H1 (cell line): ENCODE data around the gene FBXO8. TPM values are rescaled to one million over a fixed set of nuclear protein-coding genes. Genes with fewer than 3 reads are reported as not detected.

Experiments used
- CTCF ChIA-PET: fragments of 300-600 bp; sonication (Branson Sonifier 250); formaldehyde crosslinking; loops from one replicate; lab custom pipeline; 2021; ENCODE audit not compliant: partially characterized antibody; lab: Charles Lee
- POLR2A ChIA-PET: fragments of 300-600 bp; sonication (Branson Sonifier 250); formaldehyde crosslinking; loops from one replicate; lab custom pipeline; 2021; ENCODE audit warnings: inconsistent platforms; ENCODE audit not compliant: partially characterized antibody; lab: Charles Lee
- DNase-seq, 2 experiments: peaks; one replicate each; pipeline versions ENCODE4 v3.0.0 to v3.0.0-alpha.2; 2010 to 2022; ENCODE audit warnings: low spot score in 2 of 2, low read depth in 1 of 2, mixed read lengths in 1 of 2
- FAIRE-seq: peaks from 2 replicates; lab custom pipeline; 2011; peaks lifted over from hg19 to GRCh38; lab: Jason Lieb, UNC
- H2AFZ ChIP-seq: 2 replicates; pipeline ENCODE4 v1.8.1; 2012; ENCODE audit warnings: low read length, inconsistent platforms
- H2AK5ac ChIP-seq: 2 replicates; pipeline ENCODE4 v1.6.1; 2013; ENCODE audit warnings: low read depth, low read length
- H2BK120ac ChIP-seq: replicated peaks from 2 replicates; pipeline ENCODE3; 2013; ENCODE audit warnings: low read depth, low read length, inconsistent platforms
- H2BK12ac ChIP-seq: 2 replicates; pipeline ENCODE4 v1.6.1; 2013; ENCODE audit warnings: low read depth, low read length
- H2BK15ac ChIP-seq: 2 replicates; pipeline ENCODE4 v1.6.1; 2013; ENCODE audit warnings: low read length
- H2BK20ac ChIP-seq: 2 replicates; pipeline ENCODE4 v1.6.1; 2013; ENCODE audit warnings: low read length
- H2BK5ac ChIP-seq: 2 replicates; pipeline ENCODE4 v1.6.1; 2013; ENCODE audit warnings: low read depth, low read length
- H3K14ac ChIP-seq: 2 replicates; pipeline ENCODE4 v1.6.1; 2013; ENCODE audit warnings: inconsistent platforms; ENCODE audit not compliant: insufficient read length
- H3K18ac ChIP-seq: 2 replicates; pipeline ENCODE4 v1.6.1; 2013; ENCODE audit warnings: low read length; ENCODE audit errors: extremely low read depth
- H3K23ac ChIP-seq: 2 replicates; pipeline ENCODE4 v1.6.1; 2013; ENCODE audit warnings: inconsistent platforms; ENCODE audit not compliant: insufficient read length
- H3K23me2 ChIP-seq: 2 replicates; pipeline ENCODE4 v1.6.1; 2013; ENCODE audit warnings: low read depth, low read length
- H3K27ac ChIP-seq: 2 replicates; pipeline ENCODE4 v1.6.1; 2011; ENCODE audit warnings: low read depth, low read length, inconsistent platforms
- H3K27me3 ChIP-seq, 4 experiments: replicated peaks in 1 of 4; 1 replicate in 1 of 4; 2 replicates in 3 of 4; pipeline versions ENCODE4 v1.6.1 to v1.8.1; 2011 to 2013; ENCODE audit warnings: low read length in 3 of 4, mild to moderate bottlenecking in 3 of 4, inconsistent platforms in 2 of 4, mixed read lengths in 2 of 4, moderate library complexity in 1 of 4; ENCODE audit not compliant: control insufficient read depth in 3 of 4, insufficient read depth in 3 of 4; ENCODE audit errors: extremely low read depth in 1 of 4
- H3K36me3 ChIP-seq, 4 experiments: 2 replicates each; pipeline versions ENCODE4 v1.6.1 to v1.8.1; 2011 to 2013; ENCODE audit warnings: mild to moderate bottlenecking in 4 of 4, low read length in 3 of 4, moderate library complexity in 2 of 4, control low read depth in 1 of 4, inconsistent platforms in 1 of 4; ENCODE audit not compliant: insufficient read depth in 4 of 4, control insufficient read depth in 2 of 4
- H3K4ac ChIP-seq: replicated peaks from 2 replicates; pipeline ENCODE3; 2013; ENCODE audit warnings: low read length, low read depth, mixed read lengths, inconsistent platforms; ENCODE audit not compliant: insufficient read length
- H3K4me1 ChIP-seq, 4 experiments: replicated peaks in 1 of 4; 1 replicate in 1 of 4; 2 replicates in 3 of 4; pipeline versions ENCODE4 v1.6.1 to v1.8.1; 2011 to 2013; ENCODE audit warnings: low read length in 3 of 4, inconsistent platforms in 2 of 4, mixed read lengths in 1 of 4; ENCODE audit not compliant: insufficient read depth in 4 of 4, control insufficient read depth in 3 of 4
- H3K4me2 ChIP-seq, 2 experiments: 2 replicates each; pipeline versions ENCODE4 v1.6.1 to v1.8.1; 2011 to 2013; ENCODE audit warnings: low read depth in 2 of 2, low read length in 2 of 2, control low read depth in 1 of 2, inconsistent platforms in 1 of 2, mild to moderate bottlenecking in 1 of 2; ENCODE audit not compliant: insufficient read depth in 1 of 2
- H3K4me3 ChIP-seq, 4 experiments: fragments of 200-600, 300-600 bp in 1 of 4; sonication (generic), shearing (Covaris generic), sonication (Bioruptor Twin) in 1 of 4; 2 replicates each; pipeline versions ENCODE4 v1.5.1 to v1.8.1; 2011 to 2016; ENCODE audit warnings: low read length in 4 of 4, low read depth in 3 of 4, control low read depth in 2 of 4, inconsistent platforms in 2 of 4, mild to moderate bottlenecking in 2 of 4, mixed read lengths in 1 of 4, moderate library complexity in 1 of 4; ENCODE audit not compliant: insufficient read depth in 2 of 4; ENCODE audit errors: extremely low read depth in 1 of 4
- H3K56ac ChIP-seq: replicated peaks from 2 replicates; pipeline ENCODE3; 2013; ENCODE audit warnings: low read depth, mild to moderate bottlenecking, mixed read lengths, low read length, inconsistent platforms; ENCODE audit not compliant: insufficient read length
- H3K79me1 ChIP-seq: 2 replicates; pipeline ENCODE4 v1.6.1; 2013; ENCODE audit warnings: low read depth, low read length, control low read depth
- H3K79me2 ChIP-seq, 2 experiments: 2 replicates each; pipeline versions ENCODE4 v1.6.1 to v1.8.1; 2012 to 2013; ENCODE audit warnings: low read length in 2 of 2, mild to moderate bottlenecking in 2 of 2, inconsistent platforms in 1 of 2; ENCODE audit not compliant: insufficient read depth in 2 of 2, control insufficient read depth in 1 of 2
- H3K9ac ChIP-seq, 4 experiments: replicated peaks in 1 of 4; 1 replicate in 1 of 4; 2 replicates in 3 of 4; pipeline versions ENCODE4 v1.6.1 to v1.8.1; 2011 to 2013; ENCODE audit warnings: low read depth in 3 of 4, low read length in 3 of 4, control low read depth in 2 of 4, mild to moderate bottlenecking in 2 of 4, moderate library complexity in 2 of 4, inconsistent platforms in 1 of 4; ENCODE audit errors: extremely low read depth in 1 of 4
- H3K9me3 ChIP-seq, 2 experiments: 2 replicates each; pipeline versions ENCODE4 v1.6.1 to v1.8.1; 2012 to 2013; ENCODE audit warnings: mild to moderate bottlenecking in 2 of 2, moderate library complexity in 2 of 2, control low read depth in 1 of 2, inconsistent platforms in 1 of 2, low read depth in 1 of 2, low read length in 1 of 2, mixed read lengths in 1 of 2; ENCODE audit not compliant: insufficient read depth in 2 of 2
- H4K20me1 ChIP-seq, 2 experiments: replicated peaks in 1 of 2; 2 replicates each; pipeline versions ENCODE3 to v1.8.1; 2011 to 2013; ENCODE audit warnings: inconsistent platforms in 2 of 2, low read length in 2 of 2, mild to moderate bottlenecking in 1 of 2; ENCODE audit not compliant: insufficient read depth in 2 of 2, control insufficient read depth in 1 of 2
- H4K5ac ChIP-seq: 2 replicates; pipeline ENCODE4 v1.6.1; 2013; ENCODE audit warnings: low read length, low read depth, mixed read lengths, inconsistent platforms; ENCODE audit not compliant: insufficient read length
- H4K8ac ChIP-seq: 2 replicates; pipeline ENCODE4 v1.8.0; 2013; ENCODE audit warnings: mild to moderate bottlenecking, moderate library complexity, low read length, inconsistent platforms; ENCODE audit not compliant: insufficient read depth; ENCODE audit errors: extremely low read depth
- H4K91ac ChIP-seq: replicated peaks from 2 replicates; pipeline ENCODE3; 2013; ENCODE audit warnings: low read length, mixed read lengths, inconsistent platforms; ENCODE audit not compliant: insufficient read length
- ASH2L ChIP-seq: fragments of 200-600, 300-600 bp; sonication (generic); IDR thresholded peaks from one replicate; pipeline ENCODE4 v1.7.1; 2017; ENCODE audit warnings: low read length
- E2F6 ChIP-seq: IDR thresholded peaks from 2 replicates; pipeline ENCODE4 v1.6.1; 2012; ENCODE audit warnings: inconsistent platforms
- RNF2 ChIP-seq: fragments of 200-900, 300-1000 bp; sonication (generic); IDR thresholded peaks from 2 replicates; pipeline ENCODE4 v1.7.1; 2016; ENCODE audit warnings: borderline replicate concordance, low read depth, mild to moderate bottlenecking, antibody characterized with exemption, low read length; ENCODE audit not compliant: poor library complexity, severe bottlenecking; ENCODE audit errors: missing control alignments
- SP4 ChIP-seq: IDR thresholded peaks from 2 replicates; pipeline ENCODE4 v1.6.1; 2012; ENCODE audit warnings: low read length, inconsistent platforms
- TBP ChIP-seq: IDR thresholded peaks from 2 replicates; pipeline ENCODE4 v1.6.1; 2011; ENCODE audit warnings: low read depth, low read length, improper control_type of control experiment
- WGBS, 2 experiments: shearing (Covaris generic) in 1 of 2; methylation state at CpG; one replicate each; pipeline versions ENCODE4 v1.1.6 to v1.1.7; 2013 to 2015; ENCODE audit warnings: low lambda C conversion rate in 2 of 2, mixed read lengths in 2 of 2, inconsistent platforms in 1 of 2, low coverage in 1 of 2, missing lambda C conversion rate in 1 of 2; ENCODE audit not compliant: insufficient replicate concordance in 2 of 2, insufficient coverage in 1 of 2, insufficient read length in 1 of 2; ENCODE audit errors: extremely low coverage in 1 of 2, missing lambda C conversion rate in 1 of 2; 5-methylcytosine and 5-hydroxymethylcytosine counted together
- polyA plus RNA-seq, 7 experiments: library from polyadenylated mRNA; depleted of rRNA in 3 of 7; stranded (reverse) in 5 of 7; unstranded in 2 of 7; fragments of >200 nt in 5 of 7; fragments of 200-250 nt in 2 of 7; gene quantifications; 1 replicate in 5 of 7; 2 replicates in 1 of 7; 4 replicates in 1 of 7; pipeline versions ENCODE4 v1.2.1 to v1.2.3, GENCODE V29; 2011 to 2013; ENCODE audit warnings: missing spikeins in 2 of 7, mixed read lengths in 2 of 7
- total RNA-seq: library from RNA; stranded (reverse); fragmentation: NEBNext Ultra II Directional; extraction: Animal tissue kit (Norgen Biotek cat#: 25700); gene quantifications from 2 replicates; pipeline ENCODE4 v1.2.1, GENCODE V29; 2021

The FBXO8 gene
- total and polyA plus RNA-seq, 2 of the 8 experiments (the other 6 are each of a cell fraction or from before 2014, with no cell fraction given) = 5.1 to 7.5 TPM

- Histone ChIP-seq H3K4me2 (no peak overlapping the region), H2BK15ac (no peak overlapping the region), H3K4me1 (peaks cover 0 to 3% (median 0%) of the 10 kb centered on the region in 4 experiments; a peak in 1 of 7 replicates), H4K91ac (no peak overlapping the region), H2BK5ac (no peak overlapping the region), H3K56ac (no peak overlapping the region), H3K9ac (no peak overlapping the region), H3K18ac (no peak overlapping the region), H3K27ac (no peak overlapping the region), H3K79me1 (0 out of 2 replicates have a peak, but pooled peaks cover 2% of the 10 kb centered on the region), H2AK5ac (no peak overlapping the region), H2BK120ac (no peak overlapping the region), H4K20me1 (no peaks in the 10 kb centered on the region), H3K23ac (no peak overlapping the region), H3K23me2 (peaks cover 2% of the 10 kb centered on the region), H3K27me3 (no peaks in the 10 kb centered on the region), H3K9me3 (no peaks in the 10 kb centered on the region), H2BK20ac (no peak overlapping the region), H4K5ac (no peak overlapping the region), H2AFZ (no peak overlapping the region), H3K79me2 (peaks cover 0 to 25% of the 10 kb centered on the region in 2 experiments; a peak in 2 of 4 replicates), H4K8ac (no peak overlapping the region), H3K14ac (no peak overlapping the region), H3K36me3 (no peaks in the 10 kb centered on the region), H2BK12ac (no peak overlapping the region), H3K4me3 (no peak overlapping the region), H3K4ac (no peak overlapping the region)
- no peak for FAIRE-seq
- 95% methylated on average over 5 of the region's 5 CpGs; no CpG with 5 or more reads in 1 of the 2 experiments for WGBS, 2 experiments
- no peak for DNase-seq
- CTCF ChIA-PET = interaction anchor here (0.6 kb wide), 1 partner anchor 187 kb away, joined by 3 read pairs; no protein-coding TSS in a partner anchor
- POLR2A ChIA-PET = no interaction called here
- no peak for TF ChIP-seq ASH2L
- TF ChIP-seq SP4 = no peak
- no peak for TF ChIP-seq RNF2
- TF ChIP-seq E2F6 = no peak
- no peak for TF ChIP-seq TBP
Measured at GRCh38 chr4:174281182-174281737, 2.2 kb downstream of the FBXO8 start.
